ENCODE results near the gene RSPH6A.
A peak's percentile ranks its signal among the peaks of the same experiment; 100 is the strongest.

Gene RSPH6A

DNA sequence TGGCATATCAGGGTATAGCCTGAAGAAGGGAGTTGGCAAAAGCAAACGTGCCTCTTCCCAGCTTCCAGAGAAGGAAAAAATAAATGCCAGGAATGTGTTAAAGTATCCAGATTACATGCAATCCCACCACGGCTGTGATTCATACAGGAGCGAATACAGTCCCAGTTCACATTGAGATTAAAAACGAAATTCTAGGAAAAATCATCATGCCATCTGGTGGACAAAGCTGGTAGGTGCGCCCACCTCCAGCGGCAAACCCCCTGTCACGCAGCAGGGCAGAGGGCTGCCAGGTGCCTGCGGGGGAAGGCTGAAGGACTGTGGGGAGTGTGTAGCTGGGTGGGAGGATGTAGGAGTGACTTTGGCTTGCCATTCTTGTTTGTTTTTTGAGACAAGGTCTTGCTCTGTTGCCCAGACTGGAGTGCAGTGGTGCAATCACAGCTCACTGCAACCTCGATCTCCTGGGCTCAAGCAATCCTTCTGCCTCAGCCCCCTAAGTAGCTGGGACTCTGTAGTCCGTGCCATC lies 16.1 kb downstream of the RSPH6A start:
- FAIRE-seq (peak; percentile 95), DNase-seq (ENCODE audit: insufficient read length) (peak; percentile 76)

DNA sequence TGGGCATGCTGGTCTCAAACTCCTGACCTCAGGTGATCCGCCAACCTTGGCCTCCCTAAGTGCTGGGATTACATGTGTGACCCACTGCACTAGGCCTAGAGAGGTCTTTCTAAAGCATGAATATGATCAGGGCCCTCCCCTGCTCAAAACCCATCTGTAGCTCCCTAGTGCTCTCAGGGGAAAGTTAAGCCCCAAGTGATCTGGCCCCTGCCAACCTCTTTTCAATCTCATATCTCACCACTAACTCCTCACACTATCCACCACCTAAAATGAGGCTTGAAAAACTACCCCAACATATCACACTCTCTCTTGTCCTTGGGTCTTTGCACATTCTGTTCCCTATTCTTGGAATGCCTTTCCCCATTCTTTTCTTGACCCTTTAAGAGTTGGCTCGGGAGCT lies 20.5 kb downstream of the RSPH6A start:
- FAIRE-seq (no peak), DNase-seq (ENCODE audit: insufficient read length) (no peak)
- TF ChIP-seq TAF1 (IDR thresholded peaks at IDR 0.05; ENCODE audit: borderline replicate concordance, low read depth, low read length) (no peak), POLR2A (IDR thresholded peaks at IDR 0.05; ENCODE audit: low read depth, low read length) (no peak), POLR2AphosphoS5 (IDR thresholded peaks at IDR 0.05; ENCODE audit: low read depth, low read length) (no peak)

More for the DNA sequence above, 16.1 kb downstream of the RSPH6A start:
- TF ChIP-seq POLR2A (IDR thresholded peaks at IDR 0.05; ENCODE audit: low read depth, low read length): no peak
- no peak for TF ChIP-seq POLR2AphosphoS5 (IDR thresholded peaks at IDR 0.05; ENCODE audit: low read depth, low read length)
- no peak for TF ChIP-seq TAF1 (IDR thresholded peaks at IDR 0.05; ENCODE audit: borderline replicate concordance, low read depth, low read length)

DNA sequence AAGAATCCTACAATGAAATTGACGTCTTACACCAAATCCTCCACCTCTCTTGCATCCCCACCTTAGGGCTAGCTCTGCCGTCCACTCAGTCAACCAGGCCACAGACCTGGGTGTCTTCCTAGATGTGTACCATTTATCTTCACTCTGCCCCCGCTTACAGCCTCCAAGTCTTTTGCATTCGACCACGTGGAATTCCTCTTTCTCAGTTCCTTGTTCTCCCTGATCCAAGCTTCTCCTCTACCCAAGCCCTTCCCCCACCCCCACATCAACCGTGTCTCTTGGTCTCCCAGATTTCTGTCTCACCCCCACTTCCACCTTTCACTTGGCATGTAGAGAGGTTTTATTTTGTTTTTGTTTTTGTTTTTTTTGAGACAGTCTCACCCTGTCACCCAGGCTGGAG lies 21.2 kb downstream of the RSPH6A start:
- no peak for FAIRE-seq
- TF ChIP-seq POLR2AphosphoS5 (IDR thresholded peaks at IDR 0.05; ENCODE audit: low read depth, low read length) (no peak), TAF1 (IDR thresholded peaks at IDR 0.05; ENCODE audit: borderline replicate concordance, low read depth, low read length) (no peak), POLR2A (IDR thresholded peaks at IDR 0.05; ENCODE audit: low read depth, low read length) (no peak)

DNA sequence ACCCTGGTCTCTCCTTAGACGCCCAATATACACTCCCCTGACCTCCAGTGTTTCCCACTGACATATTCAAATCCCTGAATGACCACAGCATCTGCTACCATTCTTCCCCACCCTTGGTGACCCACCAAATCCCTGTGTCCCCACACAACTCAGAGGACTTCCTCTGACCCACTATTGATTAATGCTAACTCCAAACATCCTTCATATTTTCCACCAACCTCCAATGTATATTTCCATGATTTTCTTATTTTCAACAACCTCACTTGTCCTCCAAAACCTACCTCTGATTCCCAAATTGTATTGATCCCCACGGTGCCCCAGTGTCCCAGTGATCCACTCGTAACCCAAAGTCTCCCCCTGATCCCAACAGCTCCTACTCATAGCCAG lies 21.9 kb downstream of the RSPH6A start:
- FAIRE-seq (no peak), DNase-seq (ENCODE audit: insufficient read length) (no peak)
- TF ChIP-seq TAF1 (IDR thresholded peaks at IDR 0.05; ENCODE audit: borderline replicate concordance, low read depth, low read length) (no peak), POLR2AphosphoS5 (IDR thresholded peaks at IDR 0.05; ENCODE audit: low read depth, low read length) (no peak), POLR2A (IDR thresholded peaks at IDR 0.05; ENCODE audit: low read depth, low read length) (no peak)

More for the DNA sequence above, 21.2 kb downstream of the RSPH6A start:
- no peak for DNase-seq (ENCODE audit: insufficient read length)

DNA sequence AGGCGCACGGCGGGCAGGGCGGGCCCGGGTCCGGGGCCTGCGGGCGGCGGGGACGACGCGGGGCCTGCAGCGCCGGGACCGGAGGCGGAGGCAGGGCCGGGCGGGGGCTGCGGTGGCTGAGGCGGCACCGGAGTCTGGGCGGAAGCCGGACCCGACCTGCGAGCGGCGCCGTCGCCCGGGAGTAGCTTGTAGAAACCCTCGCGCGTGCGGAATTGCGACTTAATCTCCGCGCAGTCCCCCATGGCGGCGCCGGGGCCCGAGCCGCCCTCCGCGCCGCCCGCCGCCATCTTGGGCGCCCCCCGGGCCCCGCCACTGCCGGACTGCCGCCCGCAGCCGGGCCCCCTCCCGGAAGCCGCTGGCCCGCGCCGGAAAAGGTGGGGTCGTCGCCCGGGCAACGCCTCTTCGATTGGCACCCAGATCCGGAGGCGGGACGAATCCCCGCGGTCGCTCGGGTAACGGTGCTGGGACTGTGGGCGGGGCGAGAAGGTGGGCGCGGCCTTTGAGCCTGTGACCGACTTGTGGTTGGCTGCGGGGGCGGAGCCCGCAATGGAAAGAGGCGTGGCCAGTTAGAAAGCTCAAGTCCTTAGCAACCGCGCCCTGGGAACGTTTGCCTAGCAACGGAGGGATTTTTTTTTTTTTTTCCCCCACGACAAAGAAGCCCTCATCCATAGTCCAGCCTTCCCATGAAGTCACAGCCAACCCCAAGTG lies 22.5 kb downstream of the RSPH6A start, which contains the start of gene DMWD:
Gene DMWD, minus strand, starts transcription at position 376 of the 708 bp plus-strand sequence. Its CDS starts 89 bp downstream, at position 287.
- TF ChIP-seq TAF1 (IDR thresholded peaks at IDR 0.05; ENCODE audit: borderline replicate concordance, low read depth, low read length) (peak; percentile 74; the same call in 1 of the 2 replicates), POLR2AphosphoS5 (IDR thresholded peaks at IDR 0.05; ENCODE audit: low read depth, low read length) (no peak), POLR2A (IDR thresholded peaks at IDR 0.05; ENCODE audit: low read depth, low read length) (peak; percentile 83; the same call in 1 of the 2 replicates)
- DNase-seq (ENCODE audit: insufficient read length) (peak; percentile 96), FAIRE-seq (peak; percentile 98)

DNA sequence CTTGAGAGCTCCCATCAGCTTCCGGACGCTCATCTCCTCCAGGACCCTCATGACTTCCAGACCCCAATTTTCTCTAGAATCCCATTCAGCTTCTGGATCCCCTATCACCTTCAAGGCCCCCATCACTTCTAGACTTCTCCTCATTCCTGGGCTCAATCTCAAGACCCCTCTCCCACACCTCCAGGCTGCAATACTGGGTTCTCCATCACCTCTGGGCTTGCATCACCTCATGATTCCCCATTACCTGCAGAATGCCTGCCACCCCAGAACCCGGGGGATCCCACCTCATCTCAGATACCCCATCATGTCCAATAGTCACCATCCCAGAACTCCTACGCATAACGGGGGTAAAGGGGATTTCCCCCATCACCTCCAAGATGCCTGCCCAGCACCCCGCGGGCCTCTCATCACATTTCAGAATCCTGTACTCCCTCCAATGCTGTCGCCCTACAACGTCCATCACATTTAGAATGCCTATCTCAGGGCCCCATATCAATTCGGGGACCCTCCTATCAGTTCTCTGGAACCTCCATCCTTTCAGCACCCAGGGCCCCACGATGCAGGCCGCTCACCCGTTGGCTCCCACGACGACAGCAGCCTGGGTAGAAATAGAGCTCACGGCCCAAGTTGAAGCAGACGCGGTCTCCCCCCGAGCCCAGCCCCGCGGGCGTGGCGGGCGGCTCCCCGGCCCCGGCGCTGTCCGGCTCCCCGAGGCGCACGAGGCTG lies 23.2 kb downstream of the RSPH6A start:
- TF ChIP-seq TAF1 (IDR thresholded peaks at IDR 0.05; ENCODE audit: borderline replicate concordance, low read depth, low read length) (no peak), POLR2AphosphoS5 (IDR thresholded peaks at IDR 0.05; ENCODE audit: low read depth, low read length) (no peak), POLR2A (IDR thresholded peaks at IDR 0.05; ENCODE audit: low read depth, low read length) (no peak)
- FAIRE-seq: peak; percentile 21
- DNase-seq (ENCODE audit: insufficient read length): no peak

DNA sequence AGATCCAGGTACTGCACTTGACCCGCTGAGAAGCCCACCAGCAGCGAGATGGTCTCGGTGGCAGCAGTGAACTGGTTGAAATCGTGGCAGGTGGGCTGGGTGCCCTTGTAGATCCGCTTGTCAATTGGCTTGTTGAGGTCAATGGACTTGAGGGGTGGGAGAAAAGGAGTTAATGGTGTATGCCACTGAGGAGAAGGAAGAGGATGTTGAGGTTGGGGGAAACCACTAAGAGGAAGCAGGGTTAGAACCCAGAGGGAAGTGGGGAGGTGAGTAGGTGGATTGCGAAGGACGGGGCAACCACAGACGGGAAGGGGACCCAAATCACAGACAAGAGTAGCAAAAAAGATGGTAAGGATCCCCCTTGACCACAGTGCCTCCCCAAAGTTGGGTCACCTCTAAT lies 24.2 kb downstream of the RSPH6A start:
- DNase-seq (ENCODE audit: insufficient read length) (no peak), FAIRE-seq (peak; percentile 91)
- no peak for TF ChIP-seq POLR2A (IDR thresholded peaks at IDR 0.05; ENCODE audit: low read depth, low read length)
- no peak for TF ChIP-seq TAF1 (IDR thresholded peaks at IDR 0.05; ENCODE audit: borderline replicate concordance, low read depth, low read length)
- TF ChIP-seq POLR2AphosphoS5 (IDR thresholded peaks at IDR 0.05; ENCODE audit: low read depth, low read length): no peak

DNA sequence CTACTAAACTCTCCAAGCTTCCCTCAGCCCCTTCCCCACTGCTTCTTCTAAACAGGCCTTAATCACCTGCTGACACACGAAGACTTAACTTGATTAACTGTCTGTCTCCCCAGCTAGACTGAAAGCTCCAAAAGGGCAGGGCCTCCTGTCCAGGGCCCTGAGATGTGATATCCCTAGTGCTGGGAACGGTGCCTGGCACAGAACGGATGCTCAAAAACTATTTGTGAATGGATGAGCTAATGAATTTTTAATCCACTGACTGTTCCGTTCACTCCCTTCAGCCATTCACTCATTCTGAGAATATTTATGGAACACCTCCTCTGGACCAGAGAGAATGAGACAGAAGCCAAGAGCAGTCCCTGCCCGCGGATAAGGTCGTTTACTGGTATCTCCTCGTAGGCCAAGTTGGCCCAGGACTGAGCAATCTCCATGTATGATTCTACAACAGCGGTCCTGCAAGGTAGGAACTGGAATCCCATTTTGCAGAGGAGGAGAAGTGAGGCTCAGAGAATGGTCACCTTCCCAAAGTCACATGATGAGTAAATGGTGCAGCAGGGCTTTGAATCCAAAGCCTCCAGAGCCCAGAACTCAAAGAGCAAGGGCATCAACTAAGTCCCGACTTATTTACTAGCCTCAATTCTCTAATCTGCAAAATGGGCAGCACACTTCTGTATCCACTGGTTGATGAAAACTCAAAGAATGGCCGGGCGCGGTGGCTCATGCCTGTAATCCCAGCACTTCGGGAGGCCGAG lies 25.9 kb downstream of the RSPH6A start:
- no peak for FAIRE-seq
- no peak for DNase-seq (ENCODE audit: insufficient read length)
- TF ChIP-seq POLR2AphosphoS5 (IDR thresholded peaks at IDR 0.05; ENCODE audit: low read depth, low read length) (no peak), POLR2A (IDR thresholded peaks at IDR 0.05; ENCODE audit: low read depth, low read length) (no peak), TAF1 (IDR thresholded peaks at IDR 0.05; ENCODE audit: borderline replicate concordance, low read depth, low read length) (no peak)

DNA sequence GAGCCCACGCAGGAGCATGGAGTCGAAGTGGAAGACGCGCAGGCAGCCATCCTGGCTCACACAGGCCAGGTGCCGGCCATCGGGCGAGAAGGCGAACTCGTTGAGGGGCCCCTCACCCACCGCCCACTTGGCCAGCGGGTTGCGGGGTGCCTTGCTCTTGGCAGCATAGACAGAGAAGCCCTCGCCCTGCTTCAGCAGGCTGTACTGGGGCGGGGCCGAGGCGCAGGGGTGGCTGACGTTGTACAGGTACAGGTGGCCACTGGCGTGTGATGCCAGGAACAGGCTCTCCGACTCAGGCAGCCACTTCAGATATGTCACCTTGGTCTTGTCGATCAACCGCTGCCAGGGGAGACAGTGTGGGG lies 28.6 kb downstream of the RSPH6A start:
- TF ChIP-seq POLR2A (IDR thresholded peaks at IDR 0.05; ENCODE audit: low read depth, low read length) (no peak), POLR2AphosphoS5 (IDR thresholded peaks at IDR 0.05; ENCODE audit: low read depth, low read length) (no peak), TAF1 (IDR thresholded peaks at IDR 0.05; ENCODE audit: borderline replicate concordance, low read depth, low read length) (no peak)
- DNase-seq (ENCODE audit: insufficient read length) (no peak), FAIRE-seq (no peak)

DNA sequence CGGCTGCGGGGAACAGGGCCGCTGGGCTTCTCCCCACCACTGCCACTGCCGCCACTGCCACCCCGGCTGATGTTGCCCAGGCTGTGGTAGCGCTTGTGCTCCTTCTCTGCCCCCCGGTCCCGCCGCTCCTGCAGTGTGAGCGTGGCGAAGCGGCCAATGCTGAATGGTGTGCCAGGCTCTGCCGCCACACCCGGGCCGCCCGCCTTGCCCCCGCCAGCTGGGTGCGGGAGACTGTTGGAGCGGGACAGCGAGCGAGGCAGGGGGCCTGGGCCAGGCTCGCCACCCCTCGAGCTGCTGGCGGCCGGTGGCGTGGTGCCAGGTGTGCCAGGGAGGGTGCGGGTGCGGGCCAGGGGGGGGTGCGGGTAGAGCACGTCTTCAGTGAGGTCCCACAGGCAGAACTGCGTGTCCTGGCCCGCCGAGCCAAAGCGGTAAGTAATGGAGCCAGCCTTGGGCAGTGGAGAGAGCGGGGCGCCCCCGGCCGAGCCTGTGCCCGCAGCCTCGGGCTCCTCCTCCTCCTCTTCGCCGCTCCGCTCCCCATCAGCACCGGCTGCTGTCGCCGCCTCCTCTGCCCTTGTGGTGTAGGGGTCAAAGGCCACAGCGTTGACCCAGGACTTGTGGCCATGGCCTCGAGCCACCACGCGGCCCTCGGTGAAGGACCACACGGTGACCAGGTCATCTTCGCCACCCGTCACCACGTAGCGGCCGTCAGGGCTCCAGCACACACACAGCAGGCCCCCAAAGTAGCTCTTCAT lies 29.2 kb downstream of the RSPH6A start:
- TF ChIP-seq TAF1 (IDR thresholded peaks at IDR 0.05; ENCODE audit: borderline replicate concordance, low read depth, low read length) (no peak), POLR2A (IDR thresholded peaks at IDR 0.05; ENCODE audit: low read depth, low read length) (no peak; the same call in 1 of the 2 replicates), POLR2AphosphoS5 (IDR thresholded peaks at IDR 0.05; ENCODE audit: low read depth, low read length) (no peak)
- no peak for DNase-seq (ENCODE audit: insufficient read length)
- no peak for FAIRE-seq

Data from GM12892 (cell line).